NCI-H2196 (cell line): ENCODE data around the gene RPS28.

Experiments
- DNase-seq: peaks from one replicate; lab custom pipeline; 2025; ENCODE audit not compliant: unreplicated experiment; lab: John Stamatoyannopoulos, UW

The RPS28 gene

DNA sequence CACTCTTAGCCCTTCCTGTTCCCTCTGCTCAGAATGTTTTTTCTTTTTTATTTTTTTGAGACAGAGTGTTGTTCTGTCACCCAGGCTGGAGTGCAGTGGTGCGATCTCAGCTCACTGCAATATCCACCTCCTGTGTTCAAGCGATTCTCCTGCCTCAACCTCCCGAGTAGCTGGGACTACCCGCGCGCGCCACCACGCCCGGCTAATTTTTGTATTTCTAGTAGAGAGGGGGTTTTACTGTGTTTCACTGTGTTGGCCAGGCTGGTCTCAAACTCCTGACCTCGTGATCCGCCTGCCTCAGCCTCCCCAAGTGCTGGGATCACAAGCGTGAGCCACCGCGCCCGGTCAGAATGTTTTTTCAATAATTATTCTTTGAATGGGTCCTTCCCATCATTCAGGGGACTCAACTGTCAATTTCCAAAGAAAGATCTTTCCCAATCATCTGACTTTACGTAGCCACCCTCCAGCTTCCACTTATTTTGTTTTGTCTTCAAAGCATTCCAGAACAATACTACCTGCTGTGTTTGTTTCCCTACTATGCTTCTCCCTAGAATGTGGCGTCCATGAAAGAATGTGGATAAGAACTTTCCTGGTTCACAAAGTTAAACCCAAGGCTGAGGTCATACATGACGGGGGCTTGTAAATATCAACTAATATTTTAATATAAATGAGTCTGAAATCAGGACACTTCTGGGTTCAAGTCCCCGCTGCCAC is 1.3 kb upstream of the RPS28 start:
- DNase-seq, result no peak

DNA sequence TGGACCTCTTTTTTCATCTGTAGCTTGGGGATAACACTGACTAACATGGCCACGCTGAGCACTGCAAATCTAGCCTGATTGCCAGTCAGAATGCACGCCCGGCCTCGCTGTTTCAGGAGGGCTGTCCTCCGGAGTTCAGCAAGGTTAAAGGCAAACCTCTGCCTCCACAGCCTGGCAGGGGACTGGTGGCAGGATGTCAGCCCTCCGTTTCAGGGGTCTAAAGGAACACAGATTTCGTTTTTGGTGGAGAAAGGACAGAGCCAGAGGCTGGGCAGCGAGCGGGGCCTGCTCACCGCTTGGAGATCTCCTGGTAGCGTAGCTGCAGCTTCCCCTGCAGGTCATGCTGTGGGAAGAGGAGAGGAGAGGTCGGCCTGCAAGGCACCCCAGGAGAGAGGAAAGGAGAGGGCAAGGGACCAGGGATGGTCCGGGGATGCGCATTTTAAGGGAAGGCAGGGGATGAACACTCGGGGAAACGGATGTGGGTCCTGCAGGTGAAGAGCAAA is 681 bp upstream of the RPS28 start:
- no peak for DNase-seq

DNA sequence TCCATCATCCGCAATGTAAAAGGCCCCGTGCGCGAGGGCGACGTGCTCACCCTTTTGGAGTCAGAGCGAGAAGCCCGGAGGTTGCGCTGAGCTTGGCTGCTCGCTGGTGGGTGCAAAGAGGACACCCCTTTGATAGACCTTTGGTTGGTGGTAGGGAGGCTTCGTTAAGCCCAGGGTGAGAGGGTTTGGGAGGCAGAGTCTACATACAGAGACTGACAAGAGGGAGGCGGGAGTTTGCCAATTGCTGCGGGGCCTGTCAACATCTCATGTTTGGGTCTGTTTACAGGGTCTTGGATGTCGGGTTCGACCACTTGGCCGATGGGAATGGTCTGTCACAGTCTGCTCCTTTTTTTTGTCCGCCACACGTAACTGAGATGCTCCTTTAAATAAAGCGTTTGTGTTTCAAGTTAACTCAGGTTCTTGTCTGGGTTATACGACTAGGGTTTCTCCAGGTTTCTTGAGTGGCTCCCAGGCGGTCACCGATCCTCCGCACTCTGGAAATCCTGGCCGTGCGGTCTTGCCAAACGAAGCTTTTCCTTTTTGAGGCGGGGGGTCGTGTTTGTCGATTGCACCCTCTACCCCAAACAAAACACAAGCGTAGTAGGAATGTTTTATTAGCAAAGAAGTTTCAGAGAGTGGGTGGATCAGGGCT is 816 bp downstream of the RPS28 start:
- DNase-seq, result no peak

DNA sequence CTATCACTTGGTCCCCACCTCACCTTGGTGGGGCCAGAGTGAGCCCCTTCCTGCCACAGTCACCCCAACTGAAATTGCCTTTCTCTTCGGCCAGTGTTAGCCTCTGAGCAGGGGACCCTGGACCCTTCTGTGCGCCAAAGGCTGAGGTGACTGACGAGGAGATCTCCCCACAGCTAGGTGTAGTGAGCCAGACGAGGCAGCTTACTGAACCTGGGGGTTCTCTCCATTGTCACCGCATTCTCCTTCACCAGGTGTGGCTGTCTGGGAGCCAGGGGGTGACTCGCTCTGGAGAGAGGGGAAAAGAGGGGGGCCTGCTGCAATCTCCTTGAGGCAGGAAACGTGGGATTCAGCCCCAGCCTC is 1.3 kb downstream of the RPS28 start:
- no peak for DNase-seq

DNA sequence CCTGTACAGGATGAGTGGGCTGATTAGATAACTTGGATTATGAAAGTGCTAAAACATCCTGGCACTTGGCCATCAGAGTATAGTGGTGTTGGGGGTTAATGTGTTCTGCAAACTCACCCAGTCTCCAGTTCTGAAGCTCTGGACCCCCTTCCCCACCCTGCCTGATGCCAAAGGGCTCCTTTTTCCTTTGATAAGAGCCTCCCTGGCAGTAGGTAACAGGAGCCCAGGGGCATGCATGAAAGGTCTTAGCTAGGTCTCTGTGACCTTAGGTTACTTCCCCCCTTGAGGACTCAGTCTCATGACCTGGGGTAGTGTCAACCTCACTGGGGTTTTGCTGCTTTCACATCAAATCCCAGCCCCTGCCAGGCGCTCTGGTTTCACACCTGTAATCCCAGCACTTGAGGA is 2.5 kb downstream of the RPS28 start:
- no peak for DNase-seq

DNA sequence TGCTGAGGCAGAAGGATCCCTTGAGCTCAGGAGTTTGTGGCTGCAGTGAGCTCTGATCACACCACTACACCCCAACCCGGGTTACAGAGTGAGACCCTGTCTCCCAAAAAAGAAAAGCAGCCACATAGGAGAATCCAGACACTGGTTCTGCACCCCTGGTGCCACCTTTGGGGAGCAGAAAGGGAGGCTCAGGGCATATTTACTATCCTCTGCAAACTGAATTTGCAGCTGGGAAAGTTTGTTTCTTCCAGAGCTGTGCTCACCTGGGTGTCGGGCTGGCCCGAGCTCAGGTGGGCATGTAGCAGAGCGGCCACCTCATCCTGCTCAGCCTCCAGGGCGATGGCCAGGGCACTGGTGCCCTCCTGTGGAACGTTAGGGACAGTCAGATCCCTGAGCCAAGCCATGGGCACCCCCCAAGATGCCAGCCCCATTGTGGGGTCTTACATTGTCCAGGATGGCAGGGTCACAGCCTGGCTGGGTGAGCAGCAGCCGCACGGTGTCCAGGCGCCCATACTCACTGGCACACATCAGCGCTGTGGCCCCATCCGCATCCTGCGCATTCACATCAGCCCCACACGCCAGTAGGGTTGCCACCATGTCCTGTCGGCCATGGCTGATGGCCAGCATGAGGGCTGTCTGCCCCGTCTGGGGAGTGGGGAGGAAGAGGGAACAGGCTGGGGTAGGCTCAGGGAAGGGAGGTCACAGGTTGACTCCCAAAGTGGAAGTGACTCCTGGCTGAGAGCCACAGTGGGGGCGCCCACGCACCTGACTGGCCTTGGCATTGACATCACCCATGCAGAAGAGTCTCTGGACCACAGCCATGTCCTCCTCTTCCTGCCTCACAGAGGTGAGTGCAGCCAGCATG is 3.1 kb downstream of the RPS28 start:
- peak; percentile 36 for DNase-seq

DNA sequence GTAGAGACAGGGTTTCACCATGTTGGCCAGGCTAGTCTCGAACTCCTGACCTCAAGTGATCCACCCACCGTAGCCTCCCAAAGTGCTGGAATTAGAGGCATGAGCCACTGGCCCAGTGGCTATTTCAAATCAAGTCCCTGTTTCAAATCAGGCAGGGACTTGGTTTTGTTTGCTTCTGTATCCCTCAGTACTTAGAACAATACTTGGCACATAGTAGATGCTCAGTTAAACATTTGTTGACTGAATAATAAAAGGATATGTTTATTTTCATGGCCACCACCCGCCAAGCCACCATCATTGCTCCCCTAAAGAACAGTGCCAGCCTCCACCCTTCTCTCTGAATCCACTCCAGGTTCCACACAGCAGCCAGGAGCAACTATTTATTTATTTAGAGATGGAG is 4.2 kb downstream of the RPS28 start:
- DNase-seq, result no peak

DNA sequence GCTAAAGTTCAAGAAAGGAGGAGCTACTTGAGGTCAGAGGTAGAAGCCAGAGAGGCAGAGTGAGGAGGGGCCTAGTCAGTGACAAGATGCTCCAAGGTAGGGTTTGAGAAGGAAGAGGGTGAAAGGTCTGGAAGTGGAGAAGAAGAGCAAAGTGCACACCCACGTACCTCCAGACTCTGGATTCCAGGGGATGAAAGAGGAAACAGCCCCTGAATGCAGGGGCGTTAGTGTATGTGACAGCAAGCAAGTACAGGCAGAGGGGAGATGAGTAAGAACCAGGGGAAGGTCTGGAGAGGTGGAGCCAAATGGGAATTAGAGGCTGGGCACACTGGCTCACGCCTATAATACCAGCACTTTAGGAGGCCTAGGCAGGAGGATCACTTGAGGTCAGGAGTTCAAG is 8.7 kb downstream of the RPS28 start:
- DNase-seq, result no peak

DNA sequence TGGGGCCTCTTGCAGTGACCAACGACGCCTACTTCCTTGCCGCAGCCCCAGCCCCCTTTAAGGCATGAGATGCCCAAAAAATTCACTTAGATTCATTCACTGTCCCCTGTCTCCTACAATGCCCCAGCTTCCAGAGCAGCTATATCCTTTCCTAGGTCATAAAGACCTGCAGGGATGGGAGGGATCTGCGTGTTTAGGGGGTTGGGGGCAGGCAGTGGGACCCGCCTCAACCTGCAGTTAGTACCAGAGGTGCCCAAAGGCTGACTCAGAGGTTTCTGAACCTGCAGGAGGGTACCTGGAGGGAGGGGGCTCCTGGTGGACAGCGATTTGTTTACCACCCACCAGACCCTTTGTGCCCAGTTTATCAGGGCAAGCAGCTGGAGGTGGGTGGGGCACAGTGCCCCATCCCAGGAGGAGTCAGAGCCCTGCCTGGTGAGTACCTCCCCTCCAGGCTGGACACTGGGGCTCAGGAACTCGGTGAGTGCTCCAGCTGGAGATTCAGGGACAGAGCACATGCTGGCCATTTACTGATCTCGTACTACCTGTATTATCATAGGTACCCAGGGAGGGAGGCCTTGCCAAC is 10.1 kb downstream of the RPS28 start:
- DNase-seq, result no peak

DNA sequence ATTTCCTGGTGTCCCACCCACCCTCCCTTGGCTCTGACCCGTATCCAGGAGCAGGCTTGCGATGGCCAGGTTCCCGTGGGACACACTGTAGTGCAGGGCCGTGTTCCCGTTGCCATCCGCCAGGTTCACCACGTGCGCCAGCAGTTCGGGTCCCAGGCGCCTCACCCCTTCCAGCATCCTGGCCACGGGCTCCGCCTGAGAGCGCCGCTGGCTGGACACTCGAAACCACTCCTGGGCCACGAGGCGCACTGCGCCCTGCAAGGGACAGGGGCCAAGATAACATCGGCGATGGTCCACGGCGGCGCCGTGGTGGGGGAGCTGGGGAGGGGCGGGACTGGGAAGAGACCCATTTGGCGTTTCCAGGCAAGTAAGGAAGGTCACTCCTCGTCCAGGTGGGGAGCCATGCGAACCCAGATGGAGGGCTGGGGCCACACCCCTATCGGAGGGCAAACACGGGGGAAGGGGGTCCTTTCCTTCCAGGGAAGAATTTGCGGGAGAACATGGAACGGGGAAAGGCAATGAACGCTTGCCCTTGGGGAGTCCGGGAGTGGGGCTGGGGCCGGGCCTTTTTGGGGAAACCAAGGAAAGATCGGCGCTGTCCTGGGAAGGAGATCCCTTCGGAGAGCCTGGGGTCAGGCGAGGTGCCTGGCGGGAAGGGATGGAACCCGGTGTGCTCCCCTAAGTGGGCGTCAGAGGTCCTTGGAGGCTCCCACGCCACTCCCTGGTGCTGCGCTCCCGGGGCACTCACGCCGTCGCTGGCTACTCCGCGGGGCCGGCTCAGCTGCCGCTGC is 11.9 kb downstream of the RPS28 start:
- DNase-seq, result no peak

DNA sequence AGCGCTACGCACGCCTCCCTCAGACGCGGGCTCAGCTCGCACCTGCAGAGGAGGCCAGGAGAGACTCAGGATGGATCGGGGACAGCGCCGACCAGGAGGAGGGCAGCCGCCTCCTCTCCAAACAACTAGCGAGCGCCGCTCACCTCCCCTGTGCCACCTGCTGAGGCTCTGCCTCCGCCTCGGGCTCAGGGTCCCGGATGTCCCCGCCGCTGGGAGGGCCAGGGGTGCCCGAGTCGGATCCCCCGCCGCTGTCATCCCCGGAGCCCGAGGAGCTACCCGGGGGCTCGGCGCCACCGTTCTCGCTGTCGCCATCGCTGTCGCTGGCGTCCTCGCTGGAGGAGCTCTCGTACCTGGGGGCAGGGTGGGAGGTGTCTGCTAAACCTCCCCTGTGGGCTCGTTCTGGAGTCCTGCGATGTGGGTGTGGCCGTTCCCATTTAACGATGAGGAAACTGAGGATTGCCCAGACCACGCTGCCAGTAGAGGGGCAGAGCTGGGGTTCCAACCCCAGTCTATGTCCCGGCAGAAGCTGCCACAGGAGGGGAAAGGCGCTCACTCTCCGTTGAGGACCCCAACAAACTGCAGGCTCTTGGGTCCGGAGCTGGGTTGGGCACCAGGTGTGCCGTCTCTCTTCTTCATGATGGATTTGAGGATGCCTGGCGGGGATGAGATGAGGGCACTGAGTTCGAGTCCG is 12.6 kb downstream of the RPS28 start:
- peak; percentile 30 for DNase-seq

DNA sequence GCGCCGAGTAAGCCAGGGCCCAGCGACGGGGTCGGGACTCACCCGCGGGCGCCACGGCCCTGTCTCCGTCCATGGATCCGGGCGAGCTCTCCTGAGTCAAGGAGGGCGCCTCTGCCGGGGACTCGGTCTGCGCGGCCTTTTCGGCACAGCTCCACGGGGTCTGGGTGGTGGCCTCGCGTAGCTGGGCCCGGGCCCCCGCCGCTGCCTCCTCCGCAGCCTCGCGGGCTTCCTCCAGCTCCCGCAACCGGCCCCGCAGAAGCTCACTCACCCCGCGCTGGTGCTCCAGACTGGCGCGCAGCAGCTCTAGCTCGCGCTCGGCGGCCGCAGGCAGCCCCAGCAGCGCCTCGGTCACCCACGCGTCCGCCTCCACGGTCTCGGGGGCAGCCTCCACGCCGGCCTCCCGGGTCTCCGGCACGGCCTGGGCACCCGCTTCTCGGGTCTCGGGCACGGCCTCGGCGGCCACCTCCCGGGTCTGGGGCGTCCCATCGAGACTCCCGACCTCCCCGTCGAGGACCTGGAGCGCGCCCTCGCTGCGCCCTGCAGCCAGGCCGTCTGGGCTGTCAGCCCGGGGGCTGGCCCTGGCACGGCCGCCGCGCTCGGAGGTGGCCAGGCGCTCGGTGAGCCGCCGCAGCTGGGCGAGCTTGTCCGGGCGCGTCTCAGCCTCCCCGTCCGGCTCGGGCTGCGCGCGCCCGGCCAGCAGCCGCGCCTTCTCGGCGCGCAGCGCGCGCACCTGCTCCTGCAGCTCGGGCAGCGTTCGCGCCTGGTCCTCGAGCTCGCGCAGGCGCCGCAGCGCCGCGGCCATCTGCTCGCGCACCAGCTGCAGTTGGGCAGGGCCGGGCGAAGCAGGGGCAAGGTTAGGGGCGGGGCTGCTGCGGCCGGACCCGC is 13.4 kb downstream of the RPS28 start:
- peak; percentile 94 for DNase-seq

DNA sequence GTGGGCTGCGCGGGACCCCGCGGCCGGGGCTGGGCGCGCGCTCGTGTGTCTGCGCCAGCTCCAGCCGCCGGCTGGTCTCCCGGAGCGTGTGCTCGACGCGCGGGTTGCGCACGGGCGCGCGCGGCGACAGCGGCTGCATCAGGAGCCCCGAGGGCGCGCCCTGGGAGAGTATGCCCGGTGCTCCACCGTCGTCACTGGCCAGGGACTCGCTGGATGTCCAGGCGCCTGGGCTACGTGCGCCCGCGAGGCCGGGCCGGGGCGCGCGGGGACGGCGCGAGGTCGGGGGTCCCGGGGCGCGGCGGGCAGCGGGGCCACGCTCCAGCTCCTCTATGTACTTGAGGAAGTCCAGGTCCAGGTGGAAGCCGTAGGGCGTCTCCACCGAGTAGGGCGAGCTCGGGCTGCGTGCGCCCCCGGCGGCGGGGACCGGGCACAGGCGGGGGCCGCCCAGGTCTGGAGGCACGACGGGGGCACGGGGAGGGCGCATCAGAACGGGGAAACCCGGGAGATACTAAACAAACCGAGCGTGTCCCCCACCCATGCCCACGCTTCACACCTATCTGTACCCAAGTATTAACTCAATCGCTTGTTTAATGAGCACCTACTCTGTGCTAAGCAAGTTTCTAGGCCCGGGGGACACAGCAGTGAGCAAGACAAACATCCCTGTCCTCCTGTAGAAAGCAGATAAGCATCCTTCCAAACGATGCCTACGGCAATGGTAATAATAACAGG is 14.2 kb downstream of the RPS28 start:
- peak; percentile 68 for DNase-seq

DNA sequence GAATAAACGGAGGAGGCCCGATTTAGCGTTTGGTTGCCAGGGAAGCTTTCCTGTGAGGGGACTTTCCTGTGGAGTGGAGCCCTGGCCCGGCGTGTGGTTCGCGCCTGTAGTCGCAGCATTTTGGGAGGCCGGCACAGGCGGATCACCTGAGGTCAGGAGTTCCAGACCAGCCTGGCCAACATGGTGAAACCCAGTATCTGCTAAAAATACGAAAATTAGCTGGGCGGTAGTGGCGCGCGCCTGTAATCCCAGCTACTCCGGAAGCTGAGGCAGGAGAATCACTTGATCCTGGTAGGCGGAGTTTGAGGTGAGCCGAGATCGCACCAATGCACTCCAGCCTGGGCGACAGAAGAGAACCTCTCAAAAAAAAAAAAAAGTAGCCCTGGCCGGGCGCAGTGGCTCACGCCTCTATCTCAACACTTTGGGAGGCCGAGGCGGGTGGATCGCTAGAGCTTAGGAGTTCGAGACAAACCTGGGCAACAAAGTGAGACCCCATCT is 14.8 kb downstream of the RPS28 start:
- DNase-seq, result no peak

DNA sequence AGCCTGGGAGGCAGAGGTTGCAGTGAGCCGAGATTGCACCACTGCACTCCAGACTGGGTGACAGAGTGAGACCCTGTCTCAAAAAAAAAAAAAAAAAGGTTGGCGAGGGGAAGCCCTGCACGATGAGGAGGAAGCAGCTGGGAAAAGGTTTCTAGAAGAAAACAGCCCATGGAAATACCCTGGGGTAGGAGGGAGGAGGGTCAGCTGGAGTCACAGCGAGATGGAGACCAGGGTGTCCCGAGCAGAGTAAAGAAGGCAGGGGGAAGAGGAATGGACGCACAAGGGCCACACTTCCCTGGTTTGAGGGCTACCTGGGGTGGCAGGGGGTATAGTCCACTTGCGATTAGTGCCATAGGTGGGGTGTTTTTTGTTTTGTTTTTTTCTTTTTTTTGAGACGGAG is 15.4 kb downstream of the RPS28 start:
- DNase-seq, result no peak

DNA sequence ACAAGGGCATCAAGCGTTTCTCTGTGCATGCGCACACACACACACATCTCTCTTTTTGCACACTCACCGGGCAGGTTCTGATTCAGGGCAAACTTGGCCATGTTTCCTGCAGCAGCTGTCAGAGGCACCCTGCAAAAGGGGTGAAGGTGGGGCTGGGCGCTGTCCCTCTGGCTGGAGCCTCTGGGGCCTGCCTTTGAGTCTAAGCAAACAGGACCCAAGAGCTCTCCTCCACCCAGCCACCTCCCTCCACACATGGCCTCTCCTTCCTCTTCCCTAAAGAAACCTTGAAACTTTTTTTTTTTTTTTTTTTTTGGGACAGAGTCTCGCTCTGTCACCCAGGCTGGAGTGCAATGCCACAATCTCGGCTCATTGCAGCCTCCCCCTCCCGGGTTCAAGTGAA is 16.4 kb downstream of the RPS28 start:
- no peak for DNase-seq

DNA sequence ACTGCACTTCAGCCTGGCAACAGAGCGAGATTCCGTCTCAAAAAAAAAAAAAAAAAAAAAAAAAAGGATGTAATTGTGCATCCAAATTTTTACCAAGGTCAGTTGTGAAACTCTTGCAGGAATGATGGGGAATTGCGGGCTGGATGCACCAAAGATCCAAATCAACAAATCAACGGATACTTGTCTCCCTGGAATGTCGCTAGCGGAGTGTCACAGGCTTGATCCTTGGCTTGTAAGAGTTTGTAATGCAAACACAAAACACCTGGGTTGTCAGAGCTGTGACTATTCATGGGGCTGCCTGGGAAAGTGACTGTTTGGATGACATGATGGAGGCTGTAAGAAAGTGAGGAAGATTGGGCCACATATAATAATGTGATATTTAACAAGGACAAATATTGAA is 17.5 kb downstream of the RPS28 start:
- DNase-seq, result no peak

DNA sequence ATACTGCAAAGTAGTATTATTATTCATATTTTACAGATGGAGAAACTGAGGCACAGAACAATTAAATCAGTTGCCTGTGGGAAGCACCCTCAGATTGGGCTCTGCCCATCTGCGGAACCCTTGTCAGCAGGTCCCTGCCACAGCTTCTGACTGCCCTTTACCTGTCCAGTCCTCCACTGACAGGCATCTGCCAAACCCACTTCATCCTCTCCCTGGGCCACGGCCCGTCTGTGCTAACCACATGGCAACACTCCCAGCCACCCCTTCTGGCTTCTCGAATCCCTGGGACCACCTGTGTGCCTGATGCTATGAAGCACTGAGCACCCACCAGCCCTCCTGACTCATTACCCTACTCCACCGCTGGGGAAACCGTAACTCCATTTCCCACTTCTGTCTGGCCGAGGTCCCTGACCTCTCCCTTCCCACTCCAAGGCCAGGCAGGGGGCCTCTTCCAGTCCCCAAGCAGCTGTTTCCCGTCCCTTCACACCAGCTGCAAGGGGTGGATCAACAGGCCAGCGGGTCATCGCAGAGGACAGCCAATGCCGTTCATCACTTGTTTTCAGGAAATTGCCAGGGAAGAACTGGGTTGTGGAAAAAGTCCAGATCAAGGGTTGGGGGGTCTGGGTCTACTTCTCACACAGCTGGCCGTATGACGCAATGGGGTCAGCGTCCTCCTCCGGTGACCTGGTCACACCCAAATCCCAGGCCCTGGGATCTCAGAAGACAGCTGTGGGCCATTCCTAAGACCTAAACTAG is 19.2 kb downstream of the RPS28 start:
- DNase-seq, result no peak
